ENCODE measurements around the gene OSTN.
"Not testable (repeated sequence)": the region's sequence is repeated elsewhere in the genome, so short reads cannot be mapped to it uniquely, and the experiment has no call there.

OSTN gene

GRCh38 chr3:191198932-191199331 is at the start of gene OSTN:
Gene OSTN, plus strand, starts transcription at chr3:191199241. Its CDS starts 13,292 bp downstream, at chr3:191212533.
- no peak for DNase-seq (ENCODE audit: low read depth in 2 of 3, low spot score in 2 of 3)

- no peak for DNase-seq (ENCODE audit: low read depth in 2 of 3, low spot score in 2 of 3)
Measured at GRCh38 chr3:191151653-191152052, 47.4 kb upstream of the OSTN start.

- no peak for DNase-seq (ENCODE audit: low read depth in 2 of 3, low spot score in 2 of 3)
Measured at GRCh38 chr3:191154827-191155226, 44.2 kb upstream of the OSTN start.

GRCh38 chr3:191158247-191158646 is 40.8 kb upstream of the OSTN start:
- DNase-seq (ENCODE audit: low read depth in 2 of 3, low spot score in 2 of 3), result no peak

- DNase-seq (ENCODE audit: low read depth in 2 of 3, low spot score in 2 of 3), result no peak
Measured at GRCh38 chr3:191158815-191159214, 40.2 kb upstream of the OSTN start.

GRCh38 chr3:191165802-191166201 is 33.2 kb upstream of the OSTN start:
- DNase-seq (ENCODE audit: low read depth in 2 of 3, low spot score in 2 of 3), result no peak

GRCh38 chr3:191166368-191166767 is 32.7 kb upstream of the OSTN start:
- DNase-seq (ENCODE audit: low read depth in 2 of 3, low spot score in 2 of 3), result no peak

- DNase-seq (ENCODE audit: low read depth in 2 of 3, low spot score in 2 of 3), result no peak
Measured at GRCh38 chr3:191169566-191169965, 29.5 kb upstream of the OSTN start.

- no peak for DNase-seq (ENCODE audit: low read depth in 2 of 3, low spot score in 2 of 3)
Measured at GRCh38 chr3:191170097-191170496, 28.9 kb upstream of the OSTN start.

- no peak for DNase-seq (ENCODE audit: low read depth in 2 of 3, low spot score in 2 of 3)
Measured at GRCh38 chr3:191175102-191175501, 23.9 kb upstream of the OSTN start.

- no peak for DNase-seq (ENCODE audit: low read depth in 2 of 3, low spot score in 2 of 3)
Measured at GRCh38 chr3:191176038-191176785, 22.8 kb upstream of the OSTN start.

GRCh38 chr3:191185382-191185781 is 13.7 kb upstream of the OSTN start:
- not testable (repeated sequence) for DNase-seq (ENCODE audit: low read depth in 2 of 3, low spot score in 2 of 3)

- DNase-seq (ENCODE audit: low read depth in 2 of 3, low spot score in 2 of 3), result not testable (repeated sequence)
Measured at GRCh38 chr3:191188246-191188645, 10.8 kb upstream of the OSTN start.

- DNase-seq (ENCODE audit: low read depth in 2 of 3, low spot score in 2 of 3), result not testable (repeated sequence)
Measured at GRCh38 chr3:191192270-191192669, 6.8 kb upstream of the OSTN start.

GRCh38 chr3:191192941-191193340 is 6.1 kb upstream of the OSTN start:
- no peak for DNase-seq (ENCODE audit: low read depth in 2 of 3, low spot score in 2 of 3)

GRCh38 chr3:191197761-191198306 is 1.2 kb upstream of the OSTN start:
- no peak for DNase-seq (ENCODE audit: low read depth in 2 of 3, low spot score in 2 of 3)

GRCh38 chr3:191198480-191198879 is 561 bp upstream of the OSTN start:
- DNase-seq (ENCODE audit: low read depth in 2 of 3, low spot score in 2 of 3), result no peak

- no peak for DNase-seq (ENCODE audit: low read depth in 2 of 3, low spot score in 2 of 3)
Measured at GRCh38 chr3:191210032-191210431, 11.0 kb downstream of the OSTN start.

GRCh38 chr3:191216510-191216909 is 17.5 kb downstream of the OSTN start:
- no peak for DNase-seq (ENCODE audit: low read depth in 2 of 3, low spot score in 2 of 3)

- no peak for DNase-seq (ENCODE audit: low read depth in 2 of 3, low spot score in 2 of 3)
Measured at GRCh38 chr3:191217301-191217700, 18.3 kb downstream of the OSTN start.

- no peak for DNase-seq (ENCODE audit: low read depth in 2 of 3, low spot score in 2 of 3)
Measured at GRCh38 chr3:191220908-191221307, 21.9 kb downstream of the OSTN start.

GRCh38 chr3:191221638-191222037 is 22.6 kb downstream of the OSTN start:
- no peak for DNase-seq (ENCODE audit: low read depth in 2 of 3, low spot score in 2 of 3)

GRCh38 chr3:191227541-191227940 is 28.5 kb downstream of the OSTN start:
- DNase-seq (ENCODE audit: low read depth in 2 of 3, low spot score in 2 of 3), result no peak

All from activated CD8-positive, alpha-beta memory T cell treated with anti-CD3 and anti-CD28 coated beads for 48 hours (primary cell).